PFSK-1 (cell line): ENCODE measurements around the gene ARID4B.

Source experiments
- FOXP2 ChIP-seq: optimal IDR thresholded peaks from 2 replicates; pipeline ENCODE3; 2011; ENCODE audit warnings: borderline replicate concordance, control low read depth, inconsistent platforms; ENCODE audit not compliant: insufficient read depth; ENCODE audit errors: extremely low read length, extremely low read depth
- POLR2AphosphoS5 ChIP-seq: IDR thresholded peaks from 2 replicates; pipeline ENCODE4 v1.6.1; 2012; ENCODE audit warnings: low read depth, mild to moderate bottlenecking, control low read depth, low read length, moderate library complexity
- SIN3A ChIP-seq: IDR thresholded peaks from 2 replicates; pipeline ENCODE4 v1.6.1; 2012; ENCODE audit warnings: mild to moderate bottlenecking, low read length, moderate library complexity, borderline replicate concordance; ENCODE audit not compliant: insufficient read depth
- TAF1 ChIP-seq: IDR thresholded peaks from 2 replicates; pipeline ENCODE4 v1.6.1; 2012; ENCODE audit warnings: low read length, control low read depth, borderline replicate concordance; ENCODE audit not compliant: insufficient read depth
- TF ChIP-seq, protein P1 (sequence below), 2 experiments: IDR thresholded peaks; 2 replicates each; pipeline versions ENCODE4 v1.6.1 to v1.8.0; 2011 to 2012; ENCODE audit warnings: low read depth in 2 of 2, low read length in 2 of 2, control low read depth in 1 of 2, inconsistent platforms in 1 of 2, mild to moderate bottlenecking in 1 of 2, moderate library complexity in 1 of 2; ENCODE audit not compliant: insufficient read depth in 1 of 2

The ARID4B gene

DNA sequence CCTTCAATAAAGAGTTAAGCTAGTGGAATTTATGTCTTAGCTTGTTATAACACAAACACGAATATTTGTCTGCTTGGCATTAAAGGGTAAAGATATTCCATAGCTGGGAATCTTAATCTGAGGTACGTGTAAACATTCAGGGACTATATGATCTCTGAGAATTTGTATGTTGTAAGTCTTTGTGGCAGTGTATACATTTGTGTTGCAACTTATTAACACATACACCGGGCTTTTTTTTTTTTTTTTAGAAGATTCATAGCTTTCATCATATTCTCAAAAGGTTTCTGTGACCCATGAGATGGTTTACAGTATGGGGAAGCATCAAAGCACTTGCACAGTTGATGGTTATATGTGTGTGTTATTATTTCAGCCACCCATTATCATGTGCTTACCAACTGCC, 3.4 kb upstream of the ARID4B start:
- TF ChIP-seq SIN3A (no peak), POLR2AphosphoS5 (no peak), TAF1 (no peak), FOXP2 (no peak)
- TF ChIP-seq, protein P1, sequence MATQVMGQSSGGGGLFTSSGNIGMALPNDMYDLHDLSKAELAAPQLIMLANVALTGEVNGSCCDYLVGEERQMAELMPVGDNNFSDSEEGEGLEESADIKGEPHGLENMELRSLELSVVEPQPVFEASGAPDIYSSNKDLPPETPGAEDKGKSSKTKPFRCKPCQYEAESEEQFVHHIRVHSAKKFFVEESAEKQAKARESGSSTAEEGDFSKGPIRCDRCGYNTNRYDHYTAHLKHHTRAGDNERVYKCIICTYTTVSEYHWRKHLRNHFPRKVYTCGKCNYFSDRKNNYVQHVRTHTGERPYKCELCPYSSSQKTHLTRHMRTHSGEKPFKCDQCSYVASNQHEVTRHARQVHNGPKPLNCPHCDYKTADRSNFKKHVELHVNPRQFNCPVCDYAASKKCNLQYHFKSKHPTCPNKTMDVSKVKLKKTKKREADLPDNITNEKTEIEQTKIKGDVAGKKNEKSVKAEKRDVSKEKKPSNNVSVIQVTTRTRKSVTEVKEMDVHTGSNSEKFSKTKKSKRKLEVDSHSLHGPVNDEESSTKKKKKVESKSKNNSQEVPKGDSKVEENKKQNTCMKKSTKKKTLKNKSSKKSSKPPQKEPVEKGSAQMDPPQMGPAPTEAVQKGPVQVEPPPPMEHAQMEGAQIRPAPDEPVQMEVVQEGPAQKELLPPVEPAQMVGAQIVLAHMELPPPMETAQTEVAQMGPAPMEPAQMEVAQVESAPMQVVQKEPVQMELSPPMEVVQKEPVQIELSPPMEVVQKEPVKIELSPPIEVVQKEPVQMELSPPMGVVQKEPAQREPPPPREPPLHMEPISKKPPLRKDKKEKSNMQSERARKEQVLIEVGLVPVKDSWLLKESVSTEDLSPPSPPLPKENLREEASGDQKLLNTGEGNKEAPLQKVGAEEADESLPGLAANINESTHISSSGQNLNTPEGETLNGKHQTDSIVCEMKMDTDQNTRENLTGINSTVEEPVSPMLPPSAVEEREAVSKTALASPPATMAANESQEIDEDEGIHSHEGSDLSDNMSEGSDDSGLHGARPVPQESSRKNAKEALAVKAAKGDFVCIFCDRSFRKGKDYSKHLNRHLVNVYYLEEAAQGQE (IDR thresholded peaks at IDR 0.05; ENCODE audit: insufficient read depth in 1 of 2, low read depth in 2 of 2, low read length in 2 of 2) = no peak

- TF ChIP-seq FOXP2 (no peak), TAF1 (no peak), SIN3A (no peak), POLR2AphosphoS5 (no peak)
- TF ChIP-seq, protein P1 (IDR thresholded peaks at IDR 0.05; ENCODE audit: insufficient read depth in 1 of 2, low read depth in 2 of 2, low read length in 2 of 2) = no peak
These were observed 2.9 kb upstream of the ARID4B start for GRCh38 chr1:235330918-235331285.

- TF ChIP-seq, protein P1 (IDR thresholded peaks at IDR 0.05; ENCODE audit: insufficient read depth in 1 of 2, low read depth in 2 of 2, low read length in 2 of 2) = no peak
- TF ChIP-seq TAF1 (0 out of 2 replicates have a peak, but pooled peaks have one; percentile 38), FOXP2 (no peak), SIN3A (no peak), POLR2AphosphoS5 (no peak; the same call in 1 of the 2 replicates)
These were observed 1.3 kb upstream of the ARID4B start for GRCh38 chr1:235329139-235329902.

- TF ChIP-seq SIN3A (peak; percentile 77), FOXP2 (peak; percentile 48), POLR2AphosphoS5 (peak; percentile 94), TAF1 (peak; percentile 81)
- TF ChIP-seq, protein P1 (IDR thresholded peaks at IDR 0.05; ENCODE audit: insufficient read depth in 1 of 2, low read depth in 2 of 2, low read length in 2 of 2) = peak in 1 of 2 experiments; percentile 26; a peak in 1 of 4 replicates
These were observed 526 bp upstream of the ARID4B start, which contains the start of gene GGPS1 for GRCh38 chr1:235328271-235329138. Gene GGPS1 (plus strand): TSS chr1:235328570. CDS start chr1:235335265, 6,695 bp downstream.
